Activated naive CD4-positive, alpha-beta T cell treated with anti-CD3 and anti-CD28 coated beads, Interleukin-2, amount 50 U/mL, for 16 hours (primary cell): ENCODE data around the gene NPL.

Experiments used
- DNase-seq: peaks from one replicate; pipeline ENCODE4 v3.0.0-alpha.2; 2020

Gene NPL

DNA sequence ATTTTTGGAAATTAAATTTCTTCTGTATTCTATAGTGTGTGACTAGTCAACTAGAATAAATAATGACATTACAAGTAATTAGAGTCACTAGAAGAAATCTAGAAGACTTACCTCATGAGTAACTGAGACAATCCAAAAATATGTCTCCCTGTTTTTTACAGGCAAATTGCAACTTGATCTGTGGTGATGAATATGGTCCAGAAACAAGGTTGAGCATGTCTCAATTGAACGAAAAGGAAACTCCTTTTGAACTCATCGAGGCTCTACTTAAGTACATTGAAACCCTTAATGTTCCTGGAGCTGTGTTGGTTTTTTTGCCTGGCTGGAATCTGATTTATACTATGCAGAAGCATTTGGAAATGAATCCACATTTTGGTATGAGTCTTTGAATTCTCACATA, 86.3 kb downstream of the NPL start:
- DNase-seq: no peak

GRCh38 chr1:182877331-182877730, 87.8 kb downstream of the NPL start:
- no peak for DNase-seq

- DNase-seq: no peak
Measured at GRCh38 chr1:182877842-182878241, 88.3 kb downstream of the NPL start.
